HepG2 (cell line): ENCODE measurements around the gene CTRB2. TPM values are rescaled to one million over a fixed set of nuclear protein-coding genes. Genes with fewer than 3 reads are reported as not detected.

Experiments
- GABPB1 ChIP-seq: IDR thresholded peaks from 2 replicates; pipeline ENCODE4 v1.6.1; 2016; ENCODE audit warnings: mild to moderate bottlenecking, missing genetic modification reagents, moderate library complexity, missing compliant biosample characterization
- HOXA9 ChIP-seq: sonication (generic); formaldehyde crosslinking; IDR thresholded peaks from 2 replicates; pipeline ENCODE4 v1.8.1; 2022; ENCODE audit warnings: missing genetic modification reagents, mild to moderate bottlenecking, moderate library complexity, borderline replicate concordance
- KLF15 ChIP-seq: sonication (generic); formaldehyde crosslinking; IDR thresholded peaks from 2 replicates; pipeline ENCODE4 v1.8.1; 2023; ENCODE audit warnings: borderline replicate concordance, mild to moderate bottlenecking, inconsistent platforms, missing genetic modification reagents, mixed read lengths
- SPEN ChIP-seq: sonication (generic); formaldehyde crosslinking; IDR thresholded peaks from 2 replicates; pipeline ENCODE4 v1.5.1; 2020; ENCODE audit warnings: low read depth, mild to moderate bottlenecking, missing genetic modification reagents
- TBX2 ChIP-seq: sonication (generic); formaldehyde crosslinking; IDR thresholded peaks from 2 replicates; pipeline ENCODE4 v1.5.0; 2020; ENCODE audit warnings: missing genetic modification reagents, mild to moderate bottlenecking, borderline replicate concordance
- TOPORS ChIP-seq: sonication (generic); formaldehyde crosslinking; IDR thresholded peaks from 2 replicates; pipeline ENCODE4 v1.8.0; 2023; ENCODE audit warnings: mild to moderate bottlenecking, missing genetic modification reagents
- TRIM24 ChIP-seq: sonication (generic); formaldehyde crosslinking; IDR thresholded peaks from 2 replicates; pipeline ENCODE4 v1.8.0; 2022; ENCODE audit warnings: mild to moderate bottlenecking, missing genetic modification reagents
- ZBTB26 ChIP-seq: IDR thresholded peaks from 2 replicates; pipeline ENCODE4 v1.6.1; 2016; ENCODE audit warnings: missing compliant biosample characterization, missing genetic modification reagents, borderline replicate concordance
- ZFAT ChIP-seq: sonication (generic); formaldehyde crosslinking; conservative IDR thresholded peaks from 2 replicates; pipeline ENCODE4 v1.8.1; 2023; ENCODE audit warnings: missing genetic modification reagents, inconsistent platforms
- ZNF292 ChIP-seq: sonication (generic); formaldehyde crosslinking; IDR thresholded peaks from 2 replicates; pipeline ENCODE4 v1.8.1; 2022; ENCODE audit warnings: mild to moderate bottlenecking, low read depth, missing genetic modification reagents, borderline replicate concordance
- ZNF326 ChIP-seq: sonication (generic); formaldehyde crosslinking; IDR thresholded peaks from 2 replicates; pipeline ENCODE4 v1.4.0; 2020; ENCODE audit warnings: missing genetic modification reagents, borderline replicate concordance
- polyA plus RNA-seq, 8 experiments: library from polyadenylated mRNA; depleted of rRNA in 3 of 8; stranded (reverse) in 7 of 8; unstranded in 1 of 8; fragments of >200 nt; fragmentation: Illumina TruSeq in 4 of 8; extraction: Trizol in 4 of 8; gene quantifications; 2 replicates each; pipeline versions ENCODE4 v1.2.1 to v1.2.3, GENCODE V29; 2011 to 2016; ENCODE audit warnings: low read depth in 4 of 8, missing spikeins in 1 of 8, mixed read lengths in 1 of 8; ENCODE audit not compliant: insufficient read depth in 1 of 8
- total RNA-seq, 5 experiments: library from RNA; depleted of rRNA; stranded (reverse); fragments of >200 nt; fragmentation: Illumina TruSeq; extraction: Trizol; gene quantifications; 2 replicates each; pipeline ENCODE4 v1.2.3, GENCODE V29; 2016; ENCODE audit warnings: low read depth in 1 of 5
- TF ChIP-seq, protein P1 (sequence below): sonication (generic); formaldehyde crosslinking; IDR thresholded peaks from 2 replicates; pipeline ENCODE4 v1.4.0; 2020; ENCODE audit warnings: missing genetic modification reagents
- TF ChIP-seq, protein P2 (sequence below): sonication (generic); formaldehyde crosslinking; IDR thresholded peaks from 2 replicates; pipeline ENCODE4 v1.4.0; 2020; ENCODE audit warnings: missing genetic modification reagents
- TF ChIP-seq, protein P3 (sequence below): sonication (generic); formaldehyde crosslinking; conservative IDR thresholded peaks from 2 replicates; pipeline ENCODE4 v1.8.0; 2022; ENCODE audit warnings: low read depth, missing genetic modification reagents
- TF ChIP-seq, protein P4 (sequence below): sonication (generic); formaldehyde crosslinking; IDR thresholded peaks from 2 replicates; pipeline ENCODE4 v1.4.0; 2020; ENCODE audit warnings: missing genetic modification reagents

CTRB2 gene
- total and polyA plus RNA-seq, 2 of the 13 experiments (the other 11 are each of a cell fraction or from before 2014, with no cell fraction given) = 0.13 TPM; not detected in 1

- TF ChIP-seq, protein P1, sequence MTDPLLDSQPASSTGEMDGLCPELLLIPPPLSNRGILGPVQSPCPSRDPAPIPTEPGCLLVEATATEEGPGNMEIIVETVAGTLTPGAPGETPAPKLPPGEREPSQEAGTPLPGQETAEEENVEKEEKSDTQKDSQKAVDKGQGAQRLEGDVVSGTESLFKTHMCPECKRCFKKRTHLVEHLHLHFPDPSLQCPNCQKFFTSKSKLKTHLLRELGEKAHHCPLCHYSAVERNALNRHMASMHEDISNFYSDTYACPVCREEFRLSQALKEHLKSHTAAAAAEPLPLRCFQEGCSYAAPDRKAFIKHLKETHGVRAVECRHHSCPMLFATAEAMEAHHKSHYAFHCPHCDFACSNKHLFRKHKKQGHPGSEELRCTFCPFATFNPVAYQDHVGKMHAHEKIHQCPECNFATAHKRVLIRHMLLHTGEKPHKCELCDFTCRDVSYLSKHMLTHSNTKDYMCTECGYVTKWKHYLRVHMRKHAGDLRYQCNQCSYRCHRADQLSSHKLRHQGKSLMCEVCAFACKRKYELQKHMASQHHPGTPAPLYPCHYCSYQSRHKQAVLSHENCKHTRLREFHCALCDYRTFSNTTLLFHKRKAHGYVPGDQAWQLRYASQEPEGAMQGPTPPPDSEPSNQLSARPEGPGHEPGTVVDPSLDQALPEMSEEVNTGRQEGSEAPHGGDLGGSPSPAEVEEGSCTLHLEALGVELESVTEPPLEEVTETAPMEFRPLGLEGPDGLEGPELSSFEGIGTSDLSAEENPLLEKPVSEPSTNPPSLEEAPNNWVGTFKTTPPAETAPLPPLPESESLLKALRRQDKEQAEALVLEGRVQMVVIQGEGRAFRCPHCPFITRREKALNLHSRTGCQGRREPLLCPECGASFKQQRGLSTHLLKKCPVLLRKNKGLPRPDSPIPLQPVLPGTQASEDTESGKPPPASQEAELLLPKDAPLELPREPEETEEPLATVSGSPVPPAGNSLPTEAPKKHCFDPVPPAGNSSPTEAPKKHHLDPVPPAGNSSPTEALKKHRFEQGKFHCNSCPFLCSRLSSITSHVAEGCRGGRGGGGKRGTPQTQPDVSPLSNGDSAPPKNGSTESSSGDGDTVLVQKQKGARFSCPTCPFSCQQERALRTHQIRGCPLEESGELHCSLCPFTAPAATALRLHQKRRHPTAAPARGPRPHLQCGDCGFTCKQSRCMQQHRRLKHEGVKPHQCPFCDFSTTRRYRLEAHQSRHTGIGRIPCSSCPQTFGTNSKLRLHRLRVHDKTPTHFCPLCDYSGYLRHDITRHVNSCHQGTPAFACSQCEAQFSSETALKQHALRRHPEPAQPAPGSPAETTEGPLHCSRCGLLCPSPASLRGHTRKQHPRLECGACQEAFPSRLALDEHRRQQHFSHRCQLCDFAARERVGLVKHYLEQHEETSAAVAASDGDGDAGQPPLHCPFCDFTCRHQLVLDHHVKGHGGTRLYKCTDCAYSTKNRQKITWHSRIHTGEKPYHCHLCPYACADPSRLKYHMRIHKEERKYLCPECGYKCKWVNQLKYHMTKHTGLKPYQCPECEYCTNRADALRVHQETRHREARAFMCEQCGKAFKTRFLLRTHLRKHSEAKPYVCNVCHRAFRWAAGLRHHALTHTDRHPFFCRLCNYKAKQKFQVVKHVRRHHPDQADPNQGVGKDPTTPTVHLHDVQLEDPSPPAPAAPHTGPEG (CRISPR knock-in tag) = peak; percentile 61
- TF ChIP-seq, protein P2, sequence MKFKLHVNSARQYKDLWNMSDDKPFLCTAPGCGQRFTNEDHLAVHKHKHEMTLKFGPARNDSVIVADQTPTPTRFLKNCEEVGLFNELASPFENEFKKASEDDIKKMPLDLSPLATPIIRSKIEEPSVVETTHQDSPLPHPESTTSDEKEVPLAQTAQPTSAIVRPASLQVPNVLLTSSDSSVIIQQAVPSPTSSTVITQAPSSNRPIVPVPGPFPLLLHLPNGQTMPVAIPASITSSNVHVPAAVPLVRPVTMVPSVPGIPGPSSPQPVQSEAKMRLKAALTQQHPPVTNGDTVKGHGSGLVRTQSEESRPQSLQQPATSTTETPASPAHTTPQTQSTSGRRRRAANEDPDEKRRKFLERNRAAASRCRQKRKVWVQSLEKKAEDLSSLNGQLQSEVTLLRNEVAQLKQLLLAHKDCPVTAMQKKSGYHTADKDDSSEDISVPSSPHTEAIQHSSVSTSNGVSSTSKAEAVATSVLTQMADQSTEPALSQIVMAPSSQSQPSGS (CRISPR knock-in tag) = peak; percentile 89
- TF ChIP-seq TBX2 (CRISPR knock-in tag) (peak; percentile 96), HOXA9 (no peak), GABPB1 (CRISPR knock-in tag) (peak; percentile 94), ZNF326 (CRISPR knock-in tag) (peak; percentile 84; the same call in 1 of the 2 replicates), KLF15 (0 out of 2 replicates have a peak, but pooled peaks have one; percentile 51), TRIM24 (CRISPR knock-in tag) (no peak), ZBTB26 (CRISPR knock-in tag) (peak; percentile 77; the same call in 1 of the 2 replicates), SPEN (CRISPR knock-in tag) (peak; percentile 71), ZNF292 (CRISPR knock-in tag) (peak; percentile 96), TOPORS (no peak), ZFAT (CRISPR knock-in tag) (no peak)
- TF ChIP-seq, protein P3, sequence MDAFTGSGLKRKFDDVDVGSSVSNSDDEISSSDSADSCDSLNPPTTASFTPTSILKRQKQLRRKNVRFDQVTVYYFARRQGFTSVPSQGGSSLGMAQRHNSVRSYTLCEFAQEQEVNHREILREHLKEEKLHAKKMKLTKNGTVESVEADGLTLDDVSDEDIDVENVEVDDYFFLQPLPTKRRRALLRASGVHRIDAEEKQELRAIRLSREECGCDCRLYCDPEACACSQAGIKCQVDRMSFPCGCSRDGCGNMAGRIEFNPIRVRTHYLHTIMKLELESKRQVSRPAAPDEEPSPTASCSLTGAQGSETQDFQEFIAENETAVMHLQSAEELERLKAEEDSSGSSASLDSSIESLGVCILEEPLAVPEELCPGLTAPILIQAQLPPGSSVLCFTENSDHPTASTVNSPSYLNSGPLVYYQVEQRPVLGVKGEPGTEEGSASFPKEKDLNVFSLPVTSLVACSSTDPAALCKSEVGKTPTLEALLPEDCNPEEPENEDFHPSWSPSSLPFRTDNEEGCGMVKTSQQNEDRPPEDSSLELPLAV = no peak
- TF ChIP-seq, protein P4, sequence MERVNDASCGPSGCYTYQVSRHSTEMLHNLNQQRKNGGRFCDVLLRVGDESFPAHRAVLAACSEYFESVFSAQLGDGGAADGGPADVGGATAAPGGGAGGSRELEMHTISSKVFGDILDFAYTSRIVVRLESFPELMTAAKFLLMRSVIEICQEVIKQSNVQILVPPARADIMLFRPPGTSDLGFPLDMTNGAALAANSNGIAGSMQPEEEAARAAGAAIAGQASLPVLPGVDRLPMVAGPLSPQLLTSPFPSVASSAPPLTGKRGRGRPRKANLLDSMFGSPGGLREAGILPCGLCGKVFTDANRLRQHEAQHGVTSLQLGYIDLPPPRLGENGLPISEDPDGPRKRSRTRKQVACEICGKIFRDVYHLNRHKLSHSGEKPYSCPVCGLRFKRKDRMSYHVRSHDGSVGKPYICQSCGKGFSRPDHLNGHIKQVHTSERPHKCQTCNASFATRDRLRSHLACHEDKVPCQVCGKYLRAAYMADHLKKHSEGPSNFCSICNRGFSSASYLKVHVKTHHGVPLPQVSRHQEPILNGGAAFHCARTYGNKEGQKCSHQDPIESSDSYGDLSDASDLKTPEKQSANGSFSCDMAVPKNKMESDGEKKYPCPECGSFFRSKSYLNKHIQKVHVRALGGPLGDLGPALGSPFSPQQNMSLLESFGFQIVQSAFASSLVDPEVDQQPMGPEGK (CRISPR knock-in tag) = peak; percentile 99
Measured at GRCh38 chr16:75244844-75245758, 38.1 kb upstream of the CTRB2 start (continued).
